Parathyroid adenoma (tissue), 2 donors: Measurements from ENCODE around the gene EHBP1L1.
"Not testable (repeated sequence)": the region's sequence is repeated elsewhere in the genome, so short reads cannot be mapped to it uniquely, and the experiment has no call there.

Source experiments
- H2AFZ ChIP-seq: fragments of 300-600 bp; sonication (generic); one replicate; pipeline ENCODE4 v1.7.0; 2017; ENCODE audit warnings: antibody characterized with exemption, mild to moderate bottlenecking
- H3K27ac ChIP-seq: fragments of 300-600 bp; sonication (generic); one replicate; pipeline ENCODE4 v1.7.0; 2017
- H3K27me3 ChIP-seq: fragments of 300-600 bp; sonication (generic); one replicate; pipeline ENCODE4 v1.7.0; 2017; ENCODE audit warnings: low read length; ENCODE audit not compliant: control insufficient read depth, insufficient read depth
- H3K36me3 ChIP-seq: fragments of 300-600 bp; sonication (generic); one replicate; pipeline ENCODE4 v1.7.0; 2017; ENCODE audit warnings: low read length; ENCODE audit not compliant: control insufficient read depth, insufficient read depth
- H3K4me1 ChIP-seq: fragments of 300-600 bp; sonication (generic); one replicate; pipeline ENCODE4 v1.7.0; 2017; ENCODE audit warnings: control low read depth
- H3K4me2 ChIP-seq: fragments of 300-600 bp; sonication (generic); one replicate; pipeline ENCODE4 v1.7.0; 2017; ENCODE audit warnings: low read length
- H3K4me3 ChIP-seq: fragments of 300-600 bp; sonication (generic); one replicate; pipeline ENCODE4 v1.7.0; 2017; ENCODE audit warnings: low read depth, low read length
- H3K79me2 ChIP-seq: fragments of 300-600 bp; sonication (generic); one replicate; pipeline ENCODE4 v1.7.0; 2017; ENCODE audit warnings: control low read depth
- H3K9ac ChIP-seq: fragments of 300-600 bp; sonication (generic); one replicate; pipeline ENCODE4 v1.7.0; 2017; ENCODE audit warnings: mild to moderate bottlenecking
- H3K9me3 ChIP-seq: fragments of 300-600 bp; sonication (generic); one replicate; pipeline ENCODE4 v1.7.0; 2017; ENCODE audit warnings: low read length; ENCODE audit not compliant: control insufficient read depth
- TF ChIP-seq, protein P1 (sequence below): fragments of 300-600 bp; sonication (generic); IDR thresholded peaks from one replicate; pipeline ENCODE4 v1.7.0; 2017; ENCODE audit warnings: antibody characterized with exemption, mild to moderate bottlenecking
- donor health status: primary hyperparathyroidism.

Gene EHBP1L1

DNA sequence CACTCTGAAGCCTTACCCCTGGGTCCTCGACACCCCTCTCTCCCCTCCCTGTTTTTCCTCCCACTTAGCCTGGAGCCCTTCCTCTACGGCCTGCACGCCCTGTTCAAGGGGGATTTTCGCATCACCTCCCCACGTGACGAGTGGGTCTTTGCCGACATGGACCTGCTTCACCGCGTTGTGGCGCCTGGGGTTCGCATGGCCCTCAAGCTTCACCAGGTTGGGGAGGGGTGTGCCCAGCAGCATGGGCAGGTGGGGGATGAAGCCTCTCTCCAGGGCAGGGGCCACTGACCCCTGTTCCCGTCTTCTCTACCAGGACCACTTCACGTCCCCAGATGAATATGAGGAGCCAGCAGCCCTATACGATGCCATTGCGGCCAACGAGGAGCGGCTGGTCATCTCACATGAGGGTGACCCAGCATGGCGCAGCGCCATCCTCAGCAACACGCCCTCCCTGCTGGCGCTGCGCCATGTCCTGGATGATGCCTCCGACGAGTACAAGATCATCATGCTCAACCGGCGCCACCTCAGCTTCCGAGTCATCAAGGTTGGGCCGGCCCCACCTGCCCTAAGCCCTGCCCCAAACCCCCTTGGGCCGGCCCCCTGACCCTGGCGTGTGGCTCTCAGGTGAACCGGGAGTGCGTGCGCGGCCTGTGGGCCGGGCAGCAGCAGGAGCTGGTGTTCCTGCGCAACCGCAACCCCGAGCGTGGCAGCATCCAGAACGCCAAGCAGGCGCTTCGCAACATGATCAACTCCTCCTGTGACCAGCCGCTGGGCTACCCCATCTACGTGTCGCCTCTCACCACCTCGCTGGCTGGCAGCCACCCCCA, 59.3 kb downstream of the EHBP1L1 start:
- Histone ChIP-seq H3K27ac (no peak overlapping the region), H3K4me3 (no peak overlapping the region), H3K4me2 (no peak overlapping the region), H3K9ac (no peak overlapping the region), H3K27me3 (no peaks in the 10 kb centered on the region), H2AFZ (no peak overlapping the region), H3K4me1 (no peaks in the 10 kb centered on the region), H3K9me3 (no peaks in the 10 kb centered on the region), H3K36me3 (no peaks in the 10 kb centered on the region), H3K79me2 (no peaks in the 10 kb centered on the region)
- TF ChIP-seq, protein P1, sequence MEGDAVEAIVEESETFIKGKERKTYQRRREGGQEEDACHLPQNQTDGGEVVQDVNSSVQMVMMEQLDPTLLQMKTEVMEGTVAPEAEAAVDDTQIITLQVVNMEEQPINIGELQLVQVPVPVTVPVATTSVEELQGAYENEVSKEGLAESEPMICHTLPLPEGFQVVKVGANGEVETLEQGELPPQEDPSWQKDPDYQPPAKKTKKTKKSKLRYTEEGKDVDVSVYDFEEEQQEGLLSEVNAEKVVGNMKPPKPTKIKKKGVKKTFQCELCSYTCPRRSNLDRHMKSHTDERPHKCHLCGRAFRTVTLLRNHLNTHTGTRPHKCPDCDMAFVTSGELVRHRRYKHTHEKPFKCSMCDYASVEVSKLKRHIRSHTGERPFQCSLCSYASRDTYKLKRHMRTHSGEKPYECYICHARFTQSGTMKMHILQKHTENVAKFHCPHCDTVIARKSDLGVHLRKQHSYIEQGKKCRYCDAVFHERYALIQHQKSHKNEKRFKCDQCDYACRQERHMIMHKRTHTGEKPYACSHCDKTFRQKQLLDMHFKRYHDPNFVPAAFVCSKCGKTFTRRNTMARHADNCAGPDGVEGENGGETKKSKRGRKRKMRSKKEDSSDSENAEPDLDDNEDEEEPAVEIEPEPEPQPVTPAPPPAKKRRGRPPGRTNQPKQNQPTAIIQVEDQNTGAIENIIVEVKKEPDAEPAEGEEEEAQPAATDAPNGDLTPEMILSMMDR = no peak

DNA sequence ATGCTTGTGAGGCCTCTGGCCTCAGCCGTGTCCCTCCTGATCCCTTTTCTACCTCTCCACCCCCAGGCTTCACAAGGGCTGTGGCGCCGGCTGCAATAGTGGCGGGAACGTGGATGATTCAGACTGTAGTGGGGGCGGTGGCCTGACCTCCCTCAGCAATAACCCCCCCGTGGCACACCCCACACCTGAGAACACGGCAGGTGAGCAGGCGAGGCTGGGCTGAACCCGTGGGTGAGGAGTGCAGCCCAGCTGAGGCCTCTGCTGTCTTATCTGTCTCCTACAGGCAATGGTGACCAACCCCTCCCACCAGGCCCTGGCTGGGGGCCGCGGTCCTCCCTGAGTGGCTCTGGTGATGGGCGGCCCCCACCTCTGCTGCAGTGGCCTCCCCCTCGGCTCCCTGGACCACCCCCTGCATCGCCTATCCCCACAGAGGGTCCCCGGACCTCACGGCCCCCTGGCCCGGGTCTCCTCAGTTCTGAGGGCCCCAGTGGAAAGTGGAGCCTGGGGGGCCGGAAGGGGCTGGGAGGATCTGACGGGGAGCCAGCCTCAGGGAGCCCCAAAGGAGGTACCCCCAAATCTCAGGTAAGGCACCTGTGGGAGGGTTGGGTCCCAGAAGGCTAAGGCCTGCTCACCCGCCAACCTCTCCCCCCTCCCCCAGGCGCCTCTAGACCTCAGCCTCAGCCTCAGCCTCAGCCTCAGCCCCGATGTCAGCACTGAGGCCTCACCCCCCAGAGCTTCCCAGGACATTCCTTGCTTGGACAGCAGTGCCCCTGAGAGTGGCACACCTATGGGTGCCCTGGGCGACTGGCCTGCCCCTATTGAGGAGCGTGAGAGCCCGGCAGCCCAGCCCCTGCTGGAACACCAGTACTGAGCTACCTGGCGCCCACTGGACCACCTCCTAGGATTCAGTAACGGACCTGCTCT, 60.5 kb downstream of the EHBP1L1 start:
- Histone ChIP-seq H3K27me3 (no peaks in the 10 kb centered on the region), H3K4me3 (no peak overlapping the region), H2AFZ (no peak overlapping the region), H3K27ac (no peak overlapping the region), H3K36me3 (no peaks in the 10 kb centered on the region), H3K9me3 (no peaks in the 10 kb centered on the region), H3K79me2 (no peaks in the 10 kb centered on the region), H3K4me2 (no peak overlapping the region), H3K4me1 (no peaks in the 10 kb centered on the region), H3K9ac (no peak overlapping the region)
- TF ChIP-seq, protein P1 = no peak

DNA sequence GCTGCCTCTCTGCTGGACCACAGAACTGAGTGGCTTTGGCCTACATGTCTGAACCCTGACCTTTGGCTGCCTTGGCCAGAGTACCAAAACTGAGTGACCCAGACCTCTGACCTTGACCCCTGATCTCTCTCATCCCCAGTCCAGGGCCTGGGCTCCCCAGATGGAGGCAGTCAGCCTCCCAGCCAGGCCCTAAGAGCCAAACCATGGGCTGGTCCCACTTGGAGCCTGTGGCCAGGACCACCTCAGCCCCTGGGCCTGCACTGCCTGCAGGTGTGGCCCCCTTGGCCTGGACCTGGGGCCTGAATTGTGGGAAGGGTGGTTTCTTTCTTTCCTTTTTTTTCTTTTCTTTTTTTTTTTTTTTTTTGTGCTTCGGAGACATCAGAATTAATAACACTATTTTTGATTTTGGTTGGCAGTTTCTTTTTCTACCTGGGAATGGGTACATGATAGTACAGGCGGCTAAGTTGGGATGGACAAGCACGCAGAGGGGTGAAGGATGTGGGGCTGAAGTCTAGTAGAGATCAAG, 61.2 kb downstream of the EHBP1L1 start:
- Histone ChIP-seq H3K9ac (no peak overlapping the region), H3K79me2 (no peaks in the 10 kb centered on the region), H3K27me3 (no peaks in the 10 kb centered on the region), H3K4me3 (no peak overlapping the region), H2AFZ (no peak overlapping the region), H3K4me1 (no peaks in the 10 kb centered on the region), H3K36me3 (no peaks in the 10 kb centered on the region), H3K9me3 (no peaks in the 10 kb centered on the region), H3K4me2 (peak overlapping the region; percentile 65), H3K27ac (no peak overlapping the region)
- TF ChIP-seq, protein P1 = no peak

DNA sequence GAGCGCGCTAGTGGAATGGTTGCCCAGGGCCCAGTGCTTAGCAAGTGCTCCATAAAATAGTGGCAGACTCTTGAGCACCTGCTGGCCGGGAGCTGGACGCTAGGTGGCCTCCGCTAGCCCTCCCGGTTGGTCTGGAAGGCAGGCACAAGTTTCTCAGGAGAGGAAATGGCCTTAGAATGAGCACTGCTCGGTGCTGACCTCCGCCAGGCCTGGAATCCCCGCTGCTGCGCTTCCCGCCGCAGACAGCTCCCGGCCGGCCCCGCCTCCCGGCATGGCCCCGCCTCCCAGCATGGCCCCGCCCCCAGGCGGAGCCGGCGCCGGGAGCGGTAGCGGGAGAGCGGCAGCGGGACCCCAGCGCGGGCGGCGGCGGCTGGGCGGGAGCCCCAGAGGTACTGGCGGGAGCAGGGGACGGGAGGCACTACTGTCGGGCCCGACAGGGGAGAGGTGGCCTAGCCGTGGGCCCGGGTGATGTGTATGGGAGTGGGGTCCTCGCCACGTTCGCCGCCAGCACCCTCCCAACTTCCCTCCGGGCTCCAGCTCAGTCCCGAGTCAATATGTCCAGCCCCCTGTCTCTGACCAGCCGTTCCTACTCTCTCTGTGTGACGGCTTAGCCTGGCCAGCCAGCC, 62.1 kb downstream of the EHBP1L1 start, which contains the start of gene SIPA1:
Gene SIPA1 (plus strand): TSS at position 308 of the 626 bp plus-strand sequence. CDS start 2,821 bp downstream, outside the sequence.
- Histone ChIP-seq H3K4me1 (no peaks in the 10 kb centered on the region), H3K79me2 (no peaks in the 10 kb centered on the region), H3K9ac (no peak within 1 kb of the TSS), H3K36me3 (no peaks in the 10 kb centered on the region), H3K27me3 (no peaks in the 10 kb centered on the region), H2AFZ (no peak within 1 kb of the TSS), H3K4me2 (peak within 1 kb of the TSS; percentile 65), H3K27ac (peak within 1 kb of the TSS; percentile 69), H3K9me3 (no peaks in the 10 kb centered on the region), H3K4me3 (peak within 1 kb of the TSS; percentile 62)
- TF ChIP-seq, protein P1 = peak; percentile 14

DNA sequence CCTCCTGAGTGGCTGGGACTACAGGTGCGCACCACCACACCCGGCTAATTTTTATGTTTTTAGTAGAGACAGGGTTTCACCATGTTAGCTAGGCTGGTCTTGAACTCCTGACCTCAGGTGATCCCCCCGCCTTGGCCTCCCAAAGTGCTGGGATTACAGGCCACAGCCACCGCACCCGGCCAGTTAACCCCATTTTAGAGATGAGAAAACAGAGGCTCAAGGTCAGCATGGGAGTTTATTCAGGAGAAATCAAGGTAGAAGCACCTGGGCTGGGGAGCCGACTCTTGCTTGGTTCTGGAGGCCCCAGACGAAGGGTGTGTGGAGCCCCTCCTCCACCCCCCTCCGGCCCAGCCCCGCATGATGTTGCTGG, 63.4 kb downstream of the EHBP1L1 start:
- not testable (repeated sequence) for H3K27me3 ChIP-seq, H3K9me3 ChIP-seq, H3K27ac ChIP-seq, H2AFZ ChIP-seq, H3K9ac ChIP-seq, H3K36me3 ChIP-seq, H3K4me2 ChIP-seq, H3K4me3 ChIP-seq, H3K79me2 ChIP-seq, H3K4me1 ChIP-seq
